WI38 (cell line): Measurements from ENCODE around the gene NARF.

Experiments used
- H3K4me3 ChIP-seq: 2 replicates; pipeline ENCODE4 v1.5.1; 2011; ENCODE audit warnings: low read depth, mild to moderate bottlenecking, control low read depth, low read length
- CTCF ChIP-seq: IDR thresholded peaks from 2 replicates; pipeline ENCODE4 v1.5.1; 2012; ENCODE audit warnings: low read depth, mild to moderate bottlenecking, control low read depth, low read length

The NARF gene

GRCh38 chr17:82464567-82464929 is 6.0 kb downstream of the NARF start:
- no peak overlapping the region for H3K4me3 ChIP-seq
- no peak for TF ChIP-seq CTCF

- H3K4me3 ChIP-seq: no peak overlapping the region
- TF ChIP-seq CTCF: no peak
Measured at GRCh38 chr17:82465023-82465603, 6.6 kb downstream of the NARF start.

GRCh38 chr17:82468692-82469091 is 10.2 kb downstream of the NARF start:
- TF ChIP-seq CTCF: no peak
- no peak overlapping the region for H3K4me3 ChIP-seq

- H3K4me3 ChIP-seq: no peak overlapping the region
- no peak for TF ChIP-seq CTCF
Measured at GRCh38 chr17:82470065-82470464, 11.5 kb downstream of the NARF start.

GRCh38 chr17:82474223-82475010 is 15.9 kb downstream of the NARF start:
- TF ChIP-seq CTCF: no peak
- H3K4me3 ChIP-seq: no peak overlapping the region

GRCh38 chr17:82475458-82475857 is 16.9 kb downstream of the NARF start:
- TF ChIP-seq CTCF: no peak

GRCh38 chr17:82477934-82478333 is 19.4 kb downstream of the NARF start:
- TF ChIP-seq CTCF: no peak
- no peak overlapping the region for H3K4me3 ChIP-seq

More at GRCh38 chr17:82475458-82475857, 16.9 kb downstream of the NARF start:
- H3K4me3 ChIP-seq: no peak overlapping the region
